ENCODE measurements around the gene F13A1. TPM values are rescaled to one million over a fixed set of nuclear protein-coding genes. Genes with fewer than 3 reads are reported as not detected.

F13A1 gene
- total and polyA plus RNA-seq, 2 donors (not counting 3 experiments of a cell fraction or from before 2014, with no cell fraction given): not detected

- Histone ChIP-seq H3K36me3 (ENCODE audit: control insufficient read depth in 2 of 2, extremely low read depth in 1 of 2, insufficient read depth in 2 of 2, low read length in 2 of 2) (no peaks in the 10 kb centered on the region), H3K9ac (replicated peaks; ENCODE audit: extremely low read depth, insufficient read depth, low read length) (no peak overlapping the region), H3K4me2 (ENCODE audit: insufficient read depth, low read length) (no peak overlapping the region), H4K20me1 (replicated peaks; ENCODE audit: control insufficient read depth, extremely low read depth, insufficient read depth, low read length) (no peaks in the 10 kb centered on the region), H3K4me1 (ENCODE audit: control insufficient read depth, extremely low read depth, insufficient read depth, low read length) (no peaks in the 10 kb centered on the region), H3K79me2 (ENCODE audit: control insufficient read depth, insufficient read depth, low read length) (no peaks in the 10 kb centered on the region), H3K9me3 (replicated peaks; ENCODE audit: control insufficient read depth, insufficient read depth, low read length) (no peaks in the 10 kb centered on the region), H2AFZ (ENCODE audit: low read depth, low read length) (no peak overlapping the region), H3K4me3 (replicated peaks in 1 of 3; ENCODE audit: insufficient read depth in 1 of 3, low read depth in 1 of 3, low read length in 3 of 3) (no peak overlapping the region), H3K27ac (ENCODE audit: insufficient read depth, low read depth, low read length) (no peak overlapping the region), H3K27me3 (ENCODE audit: control insufficient read depth in 2 of 2, insufficient read depth in 2 of 2, low read length in 2 of 2) (no peaks in the 10 kb centered on the region), H3K9me1 (replicated peaks; ENCODE audit: control insufficient read depth, extremely low read depth, insufficient read depth, low read length) (no peaks in the 10 kb centered on the region)
- POLR2A ChIA-PET: no interaction called here
- BruUV-seq (replicated peaks): no TSS peak
- dilution Hi-C loops (cut with MboI; ENCODE audit: extremely low pct_ligation_motif_present, low sequenced_read_pairs): no loop called here
- intact Hi-C loops (cut with micrococcal nuclease): no loop called here
- CTCF ChIA-PET: no interaction called here
- TF ChIP-seq MAX (IDR thresholded peaks at IDR 0.05; ENCODE audit: insufficient read depth, insufficient read length) (no peak), MYC (IDR thresholded peaks at IDR 0.05; ENCODE audit: low read depth, low read length) (no peak), POLR2AphosphoS5 (IDR thresholded peaks at IDR 0.05; ENCODE audit: insufficient read depth, low read depth, low read length) (no peak), CTCF (IDR thresholded peaks at IDR 0.05; ENCODE audit: extremely low read depth in 1 of 2, insufficient read depth in 1 of 2, low read depth in 1 of 2, low read length in 2 of 2) (no peak), GATA2 (IDR thresholded peaks at IDR 0.05; ENCODE audit: insufficient read depth, insufficient read length, low read depth, low read length) (no peak), POLR2A (IDR thresholded peaks at IDR 0.05; ENCODE audit: low read depth, low read length) (no peak), JUN (IDR thresholded peaks at IDR 0.05; ENCODE audit: borderline replicate concordance, insufficient read depth, insufficient read length, low read depth) (no peak), FOS (IDR thresholded peaks at IDR 0.05; ENCODE audit: borderline replicate concordance, insufficient read depth, low read length) (no peak)
- no peak for FAIRE-seq
- no peak for DNase-seq (ENCODE audit: low read depth, low spot score)
Observed at GRCh38 chr6:6260196-6260722, 60.2 kb downstream of the F13A1 start.
